Vagina (tissue), 2 donors: ENCODE measurements around the gene CDCP1. TPM values are rescaled to one million over a fixed set of nuclear protein-coding genes. Genes with fewer than 3 reads are reported as not detected.

Source experiments
- DNase-seq, 2 donors: peaks; one replicate each; pipeline ENCODE4 v3.0.0-alpha.2; 2017; ENCODE audit errors: extremely low spot score in 2 of 2
- H3K27ac ChIP-seq: fragments of 200-600 bp; sonication (generic); one replicate; pipeline ENCODE4 v1.5.1; 2019
- H3K27me3 ChIP-seq: fragments of 200-600 bp; sonication (generic); one replicate; pipeline ENCODE4 v1.5.1; 2019
- H3K36me3 ChIP-seq, 2 donors: fragments of 200-600 bp; sonication (generic); one replicate each; pipeline ENCODE4 v1.5.1; 2017 to 2019
- H3K4me1 ChIP-seq: fragments of 200-600 bp; sonication (generic); one replicate; pipeline ENCODE4 v1.5.1; 2019
- H3K4me3 ChIP-seq, 2 donors: fragments of 200-600 bp; sonication (generic); 1 replicate in 1 of 2; 2 replicates in 1 of 2; pipeline ENCODE4 v1.5.1; 2016 to 2019
- H3K9me3 ChIP-seq: fragments of 200-600 bp; sonication (generic); one replicate; pipeline ENCODE4 v1.5.1; 2019
- CTCF ChIP-seq, 3 experiments: fragments of 450-650 bp in 2 of 3; fragments of 200-600 bp in 1 of 3; sonication (generic) in 1 of 3; IDR thresholded peaks; one replicate each; pipeline ENCODE4 v1.5.1; 2017 to 2019; ENCODE audit warnings: antibody characterized with exemption in 3 of 3, mild to moderate bottlenecking in 2 of 3, moderate library complexity in 2 of 3
- POLR2A ChIP-seq, 2 donors: fragments of 450-650 bp; IDR thresholded peaks; one replicate each; pipeline ENCODE4 v1.6.1; 2017; ENCODE audit warnings: antibody characterized with exemption in 2 of 2, mild to moderate bottlenecking in 2 of 2, moderate library complexity in 2 of 2
- POLR2AphosphoS5 ChIP-seq, 2 donors: sonication (generic); formaldehyde crosslinking; IDR thresholded peaks; one replicate each; pipeline ENCODE4 v1.9.0; 2017; ENCODE audit warnings: antibody characterized with exemption in 2 of 2, mild to moderate bottlenecking in 2 of 2, low read depth in 1 of 2; ENCODE audit not compliant: insufficient read depth in 1 of 2
- intact Hi-C: fragments of 100-400 bp; cut with DNase I; formaldehyde crosslinking; loops from one replicate; pipeline ENCODE4 v1.15.1; 2023
- total RNA-seq: library from RNA; depleted of rRNA; stranded (reverse); fragments of >200 nt; gene quantifications from one replicate; pipeline ENCODE4 v1.2.3, GENCODE V29; 2016

CDCP1 gene
- total RNA-seq, 1 donor from 2014 or later: 27.5 TPM

GRCh38 chr3:45183872-45184262 is 37.7 kb upstream of the CDCP1 start:
- Histone ChIP-seq H3K9me3 (no peaks in the 10 kb centered on the region), H3K36me3 (no peaks in the 10 kb centered on the region), H3K27me3 (no peaks in the 10 kb centered on the region), H3K4me1 (peaks cover 22% of the 10 kb centered on the region), H3K27ac (peak overlapping the region; percentile 44), H3K4me3 (no peak overlapping the region)
- intact Hi-C loops: no loop called here
- DNase-seq: no peak
- TF ChIP-seq POLR2AphosphoS5 (IDR thresholded peaks at IDR 0.05; ENCODE audit: insufficient read depth in 1 of 2, low read depth in 1 of 2): no peak
- no peak for TF ChIP-seq POLR2A (IDR thresholded peaks at IDR 0.05)
- TF ChIP-seq CTCF (IDR thresholded peaks at IDR 0.05): no peak

- Histone ChIP-seq H3K27ac (peak overlapping the region; percentile 44), H3K27me3 (no peaks in the 10 kb centered on the region), H3K36me3 (no peaks in the 10 kb centered on the region), H3K4me3 (no peak overlapping the region), H3K9me3 (no peaks in the 10 kb centered on the region), H3K4me1 (peaks cover 22% of the 10 kb centered on the region)
- no peak for DNase-seq
- TF ChIP-seq CTCF (IDR thresholded peaks at IDR 0.05) (no peak), POLR2A (IDR thresholded peaks at IDR 0.05) (no peak), POLR2AphosphoS5 (IDR thresholded peaks at IDR 0.05; ENCODE audit: insufficient read depth in 1 of 2, low read depth in 1 of 2) (peak; percentile 14 to 26)
- intact Hi-C loops: no loop called here
Observed at GRCh38 chr3:45182915-45183871, 37.0 kb upstream of the CDCP1 start.

GRCh38 chr3:45181496-45181895 is 35.3 kb upstream of the CDCP1 start:
- H3K36me3 ChIP-seq: no peaks in the 10 kb centered on the region
- TF ChIP-seq CTCF (IDR thresholded peaks at IDR 0.05): no peak
- no peak for TF ChIP-seq POLR2AphosphoS5 (IDR thresholded peaks at IDR 0.05; ENCODE audit: insufficient read depth in 1 of 2, low read depth in 1 of 2)
- no peak for TF ChIP-seq POLR2A (IDR thresholded peaks at IDR 0.05)
- H3K4me1 ChIP-seq: peaks cover 22% of the 10 kb centered on the region
- no peaks in the 10 kb centered on the region for H3K27me3 ChIP-seq
- DNase-seq: no peak
- H3K4me3 ChIP-seq: no peak overlapping the region
- intact Hi-C loops: no loop called here
- no peak overlapping the region for H3K27ac ChIP-seq
- no peaks in the 10 kb centered on the region for H3K9me3 ChIP-seq

GRCh38 chr3:45180899-45181298 is 34.7 kb upstream of the CDCP1 start:
- DNase-seq: no peak
- no peak for TF ChIP-seq CTCF (IDR thresholded peaks at IDR 0.05)
- TF ChIP-seq POLR2A (IDR thresholded peaks at IDR 0.05): no peak
- TF ChIP-seq POLR2AphosphoS5 (IDR thresholded peaks at IDR 0.05; ENCODE audit: insufficient read depth in 1 of 2, low read depth in 1 of 2): no peak
- Histone ChIP-seq H3K4me1 (peaks cover 22% of the 10 kb centered on the region), H3K27me3 (no peaks in the 10 kb centered on the region), H3K4me3 (no peak overlapping the region), H3K36me3 (no peaks in the 10 kb centered on the region), H3K9me3 (no peaks in the 10 kb centered on the region), H3K27ac (no peak overlapping the region)
- intact Hi-C loops: no loop called here

GRCh38 chr3:45180051-45180450 is 33.9 kb upstream of the CDCP1 start:
- Histone ChIP-seq H3K4me1 (peaks cover 22% of the 10 kb centered on the region), H3K27me3 (no peaks in the 10 kb centered on the region), H3K36me3 (no peaks in the 10 kb centered on the region), H3K4me3 (no peak overlapping the region), H3K9me3 (no peaks in the 10 kb centered on the region), H3K27ac (no peak overlapping the region)
- intact Hi-C loops: no loop called here
- no peak for DNase-seq
- TF ChIP-seq POLR2A (IDR thresholded peaks at IDR 0.05) (no peak), POLR2AphosphoS5 (IDR thresholded peaks at IDR 0.05; ENCODE audit: insufficient read depth in 1 of 2, low read depth in 1 of 2) (no peak), CTCF (IDR thresholded peaks at IDR 0.05) (no peak)
